ENCODE measurements around the gene PODN.

Gene PODN

DNA sequence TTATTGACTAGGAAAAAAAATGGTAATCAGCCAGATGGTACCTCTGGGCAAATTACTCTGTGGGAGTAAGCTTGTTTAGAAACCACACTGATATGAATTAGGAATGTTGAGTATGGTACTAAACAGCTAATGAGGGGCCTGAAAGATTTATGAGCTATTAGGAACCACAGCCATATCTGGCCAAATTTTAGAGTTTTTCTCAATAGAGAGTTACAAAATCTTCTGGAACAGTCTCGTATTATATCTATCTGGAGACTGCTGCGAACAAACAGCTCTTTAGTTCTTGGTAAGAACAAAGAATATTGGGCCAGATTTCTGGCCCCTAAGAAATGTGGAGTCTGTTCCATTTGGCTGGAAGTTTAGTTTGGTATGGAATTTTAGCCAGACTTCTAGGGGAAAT, 4.9 kb upstream of the PODN start:
- no peak for DNase-seq

DNA sequence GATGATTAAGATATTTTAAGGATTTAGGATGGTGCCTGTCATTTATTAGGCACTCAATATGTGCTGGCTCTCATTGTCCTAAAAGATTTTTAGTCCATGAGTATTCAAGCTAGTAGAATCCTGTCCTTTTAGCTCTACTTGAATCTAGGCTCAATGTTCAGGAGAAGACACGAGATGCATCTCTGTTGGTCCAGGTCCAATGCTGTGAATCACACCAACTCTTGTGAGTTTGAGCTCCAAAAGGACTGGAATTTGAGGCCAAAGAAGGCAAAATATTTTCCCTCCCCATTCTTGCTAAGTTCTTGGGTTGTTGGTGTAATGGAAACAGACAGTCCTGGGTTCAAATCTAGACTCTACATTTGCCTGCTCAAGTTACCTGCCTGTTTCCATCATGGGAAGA, 1.4 kb upstream of the PODN start:
- no peak for DNase-seq

DNA sequence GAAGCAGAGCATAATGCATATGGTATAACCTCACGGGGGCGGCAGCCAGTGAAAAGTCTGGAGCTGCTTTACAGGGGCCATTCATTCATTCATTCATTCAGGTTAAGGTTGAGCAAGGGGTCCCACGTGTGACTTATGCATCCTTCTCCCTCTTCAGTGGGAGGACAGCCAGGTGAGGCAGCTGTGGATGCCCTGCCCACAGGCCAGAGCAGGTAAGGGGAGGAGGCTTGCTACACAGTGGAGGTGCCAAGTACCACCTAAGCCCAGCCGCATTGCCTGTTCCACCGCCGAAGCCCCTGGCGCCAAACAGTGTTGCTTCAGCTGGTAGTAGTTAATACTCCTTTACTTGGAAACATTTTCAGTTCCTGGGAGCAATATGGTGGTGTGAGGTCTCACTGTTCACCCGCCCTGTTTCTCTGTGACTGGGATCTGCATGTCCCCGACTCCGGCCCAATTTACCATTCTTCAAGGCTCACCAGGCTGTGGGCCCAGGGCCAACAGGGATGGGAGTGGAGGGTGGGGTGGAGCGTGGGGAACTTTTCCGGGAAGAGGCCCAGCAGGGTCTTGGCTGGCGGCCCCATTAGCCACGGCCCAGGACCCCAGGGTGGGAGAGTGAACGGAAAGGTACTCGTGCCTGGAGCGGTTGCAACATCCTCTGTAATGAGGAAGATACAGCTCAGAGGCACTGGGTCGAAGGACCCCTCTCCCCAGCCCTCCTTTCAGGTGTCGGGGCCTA, 722 bp upstream of the PODN start:
- DNase-seq, result no peak

DNA sequence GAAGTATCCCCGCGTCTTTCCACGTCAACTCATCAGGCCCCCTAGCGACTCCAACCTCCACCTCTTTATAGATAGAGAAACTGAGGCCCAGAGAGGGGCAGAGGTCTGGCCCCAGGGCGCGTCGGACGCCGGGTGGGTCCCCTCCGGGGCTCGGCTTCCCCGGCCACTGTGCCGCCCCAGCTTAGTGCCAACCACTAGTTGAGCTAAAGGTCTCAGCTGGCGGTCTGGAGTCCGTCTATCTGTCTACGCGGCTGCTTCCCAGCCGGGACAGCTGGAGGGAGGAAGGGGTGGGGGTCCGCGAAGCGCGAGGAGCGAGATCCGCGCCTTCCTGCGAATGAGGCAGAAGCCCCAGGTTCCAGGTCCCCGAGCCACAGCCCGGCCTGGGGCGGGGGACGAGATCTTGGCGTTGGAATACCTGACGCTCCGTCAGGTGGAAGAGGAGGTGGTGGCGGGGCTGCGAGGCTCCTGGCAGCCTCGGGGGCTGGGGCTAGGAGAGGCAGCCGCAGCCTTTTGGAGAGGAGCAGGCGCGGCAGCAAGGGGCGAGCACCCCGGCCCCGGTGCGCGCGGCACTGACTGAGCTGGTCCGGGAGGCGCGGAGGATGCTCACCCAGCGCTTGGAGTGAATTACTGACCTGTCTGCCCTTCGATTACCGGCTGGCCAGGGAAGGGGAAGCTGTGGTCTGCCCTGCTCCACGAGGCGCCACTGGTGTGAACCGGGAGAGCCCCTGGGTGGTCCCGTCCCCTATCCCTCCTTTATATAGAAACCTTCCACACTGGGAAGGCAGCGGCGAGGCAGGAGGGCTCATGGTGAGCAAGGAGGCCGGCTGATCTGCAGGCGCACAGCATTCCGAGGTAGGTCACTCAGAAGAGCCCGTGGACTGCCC, 937 bp downstream of the PODN start:
- no peak for DNase-seq

DNA sequence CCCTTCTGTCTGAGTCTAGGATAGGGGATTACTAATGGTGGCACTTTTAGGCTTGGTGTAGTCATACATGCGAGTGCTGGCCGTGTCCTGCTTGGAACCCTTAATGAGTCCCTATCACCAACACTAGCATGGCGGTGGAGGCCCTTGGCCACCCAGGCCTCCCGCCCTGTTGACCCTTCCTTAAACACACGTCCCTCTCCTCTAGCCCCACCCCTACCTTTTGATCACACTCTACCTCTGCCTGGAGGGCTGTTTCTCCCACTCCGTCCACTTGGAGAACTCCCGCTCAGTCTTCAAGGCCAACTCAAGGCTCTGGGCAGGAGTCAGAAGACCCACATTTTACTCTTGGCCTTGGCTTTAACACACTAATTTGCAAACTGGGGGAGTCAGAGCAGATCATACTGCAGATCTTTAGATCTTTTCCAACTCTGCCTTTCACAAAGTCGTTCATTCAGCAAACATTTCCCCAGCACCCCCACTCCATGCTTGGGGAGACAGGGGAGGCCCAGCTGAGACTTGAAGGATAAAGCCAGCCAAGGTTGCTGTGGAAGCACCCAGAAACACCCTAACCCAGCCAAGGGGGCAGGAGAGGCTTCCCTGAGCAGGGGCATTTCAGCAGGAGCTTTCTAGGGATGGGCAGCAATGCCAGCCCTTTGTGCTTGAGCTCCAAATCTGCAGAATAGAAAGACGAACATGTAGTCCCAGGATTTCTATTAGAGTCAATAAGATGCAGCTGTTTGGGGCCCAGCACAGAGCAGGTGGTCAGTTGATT, 1.9 kb downstream of the PODN start:
- DNase-seq, result no peak

DNA sequence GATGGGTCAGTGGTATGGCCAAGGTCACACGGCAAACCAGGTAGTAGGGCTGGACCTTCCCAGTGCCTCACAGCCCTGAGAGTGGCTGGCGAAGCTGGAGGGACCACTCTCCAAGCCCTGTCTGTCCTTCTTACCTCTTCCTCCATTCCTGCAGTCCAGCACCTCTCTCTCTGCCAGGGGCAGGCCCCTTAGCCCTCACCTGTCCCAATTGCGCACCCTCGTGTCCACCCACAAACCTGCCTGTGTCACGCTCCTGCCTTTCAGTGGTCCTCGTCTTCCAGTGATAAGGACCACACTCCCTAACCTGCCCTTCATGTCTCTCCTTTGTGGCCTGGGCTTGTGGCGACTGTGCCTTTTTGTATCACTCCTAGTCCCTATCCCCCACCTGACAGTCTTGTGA, 3.4 kb downstream of the PODN start:
- no peak for DNase-seq

DNA sequence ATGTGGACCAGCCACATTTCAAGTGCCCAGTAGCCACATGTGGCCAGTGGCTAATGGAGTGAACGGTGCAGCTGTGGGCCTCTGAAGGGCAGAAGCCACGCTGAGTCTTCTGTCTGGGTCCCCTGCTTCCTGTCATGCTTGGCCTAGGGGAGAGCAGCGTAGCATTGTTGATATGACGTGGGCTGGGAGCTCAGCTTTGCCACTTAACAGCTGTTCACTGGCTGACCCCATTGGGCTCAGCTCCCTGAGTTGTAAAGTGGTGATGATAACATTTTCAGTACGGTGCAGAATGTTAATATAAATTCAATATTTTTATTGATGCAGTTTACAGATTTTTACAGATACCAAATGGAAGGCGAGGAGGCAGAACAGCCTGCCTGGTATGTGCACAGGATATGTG, 4.5 kb downstream of the PODN start:
- no peak for DNase-seq

DNA sequence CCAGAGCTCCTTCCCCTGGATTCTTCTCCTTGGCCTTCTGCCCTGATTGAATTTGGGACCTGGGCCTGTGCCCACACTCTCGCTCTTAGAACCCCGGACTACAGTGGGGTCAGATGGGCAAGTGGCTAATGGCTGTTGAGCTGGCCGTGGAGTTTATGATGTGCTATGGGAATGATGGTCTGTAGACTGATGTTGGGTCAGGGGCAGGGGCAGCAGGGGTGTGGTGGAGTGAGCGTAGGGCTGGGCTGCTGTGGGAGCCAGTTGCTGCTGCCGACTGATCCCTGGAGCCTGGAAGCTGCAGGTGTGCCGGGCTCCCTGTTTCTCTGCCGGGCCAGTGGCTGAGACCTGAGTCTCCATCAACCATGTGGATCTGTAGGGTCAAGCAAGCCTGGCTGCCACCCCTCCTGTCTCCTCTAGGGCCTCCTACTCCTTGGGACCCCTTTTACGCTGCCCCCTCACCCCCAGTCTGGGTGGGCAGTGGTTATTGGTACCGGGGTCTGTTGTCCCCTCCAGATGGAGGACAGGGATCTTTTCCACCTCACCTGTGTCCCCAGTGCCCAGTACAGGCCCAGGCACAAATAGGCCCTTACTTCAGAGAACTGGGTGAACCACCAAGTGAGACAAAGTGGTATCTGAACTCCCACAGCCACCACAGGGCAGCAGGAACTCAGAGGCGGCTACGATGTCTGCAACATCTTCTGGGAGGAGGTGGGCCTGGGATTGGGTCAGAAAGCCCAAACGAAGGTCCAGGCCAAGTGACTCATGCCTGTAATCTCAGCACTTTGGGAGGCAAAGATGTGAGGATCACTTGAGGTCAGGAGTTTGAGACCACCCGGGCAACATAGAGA, 5.1 kb downstream of the PODN start:
- peak; percentile 57 for DNase-seq

DNA sequence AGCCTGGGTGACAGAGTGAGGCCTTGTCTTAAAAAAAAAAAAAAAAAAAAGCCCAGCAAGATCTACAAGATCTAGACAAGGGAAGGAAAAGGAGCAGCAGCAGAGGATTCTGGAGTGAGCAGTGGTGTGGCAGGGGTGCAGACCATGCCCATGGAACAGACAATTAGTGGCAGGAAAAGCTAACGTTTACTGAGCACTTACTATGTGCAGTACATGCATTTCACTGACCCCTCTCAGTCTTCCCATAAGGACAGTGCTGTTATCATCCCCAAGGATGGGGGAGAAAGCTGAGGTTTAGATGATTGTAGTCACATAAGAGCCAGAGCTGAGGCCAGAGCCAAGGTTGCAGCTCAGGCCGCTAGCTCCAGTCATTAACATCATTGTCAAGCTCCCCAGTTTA, 5.9 kb downstream of the PODN start:
- no peak for DNase-seq

DNA sequence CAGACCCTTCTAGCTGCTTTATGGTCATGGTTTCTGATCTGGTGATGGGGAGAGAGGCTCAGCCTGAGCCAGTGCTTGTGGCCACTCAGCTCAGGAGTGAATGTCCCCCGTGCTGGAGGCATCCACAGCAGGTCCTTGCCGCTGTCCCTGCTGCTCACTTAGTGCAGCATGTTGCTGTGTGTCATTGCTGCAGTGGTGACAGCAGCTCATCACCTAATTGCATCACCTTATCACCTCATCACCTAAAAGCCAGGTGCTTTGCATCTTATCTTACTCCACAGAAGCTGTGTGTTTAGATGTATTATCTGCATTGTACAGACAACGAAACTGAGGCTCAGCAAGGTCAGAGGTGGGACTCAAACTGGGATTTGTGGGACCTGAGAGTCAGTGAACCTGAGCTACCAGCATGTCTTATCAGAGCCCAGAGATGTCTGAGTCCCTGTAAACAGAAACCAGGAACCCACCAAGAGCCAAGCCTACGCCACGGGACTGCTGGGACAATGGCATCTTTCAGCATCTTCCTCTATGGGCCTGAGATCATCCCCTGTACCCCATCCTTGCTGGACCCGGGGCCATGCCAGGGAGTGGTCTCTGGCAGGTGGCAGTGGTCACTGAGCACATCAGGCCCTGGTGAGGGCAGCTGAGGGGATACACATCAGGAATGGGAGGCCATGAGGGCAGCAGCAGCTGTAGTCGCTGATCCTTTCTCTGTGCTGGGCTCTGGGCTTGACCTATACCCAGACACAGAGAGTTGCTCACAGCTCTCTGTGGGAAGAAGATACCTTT, 6.5 kb downstream of the PODN start:
- DNase-seq, result peak; percentile 56

DNA sequence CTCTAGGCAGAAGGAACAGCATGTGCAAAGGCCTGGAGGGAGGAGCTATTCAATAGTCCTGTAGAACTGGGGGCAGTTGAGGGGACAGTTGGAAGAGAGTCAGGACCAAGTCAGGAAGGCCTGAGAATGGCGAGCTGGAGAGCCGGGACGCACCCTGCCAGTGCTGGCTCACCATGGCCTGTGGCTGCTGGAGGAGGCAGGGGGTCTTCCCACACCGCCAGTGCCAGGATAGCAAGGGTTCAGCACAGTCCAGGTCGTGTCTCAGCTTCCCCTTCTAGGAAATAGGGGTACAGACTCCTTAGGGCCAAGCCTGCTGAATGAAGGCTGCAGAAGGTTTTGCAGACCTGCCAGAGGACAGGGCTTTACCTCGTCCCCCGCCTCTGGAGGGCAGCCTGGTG, 7.3 kb downstream of the PODN start:
- DNase-seq, result peak; percentile 27

DNA sequence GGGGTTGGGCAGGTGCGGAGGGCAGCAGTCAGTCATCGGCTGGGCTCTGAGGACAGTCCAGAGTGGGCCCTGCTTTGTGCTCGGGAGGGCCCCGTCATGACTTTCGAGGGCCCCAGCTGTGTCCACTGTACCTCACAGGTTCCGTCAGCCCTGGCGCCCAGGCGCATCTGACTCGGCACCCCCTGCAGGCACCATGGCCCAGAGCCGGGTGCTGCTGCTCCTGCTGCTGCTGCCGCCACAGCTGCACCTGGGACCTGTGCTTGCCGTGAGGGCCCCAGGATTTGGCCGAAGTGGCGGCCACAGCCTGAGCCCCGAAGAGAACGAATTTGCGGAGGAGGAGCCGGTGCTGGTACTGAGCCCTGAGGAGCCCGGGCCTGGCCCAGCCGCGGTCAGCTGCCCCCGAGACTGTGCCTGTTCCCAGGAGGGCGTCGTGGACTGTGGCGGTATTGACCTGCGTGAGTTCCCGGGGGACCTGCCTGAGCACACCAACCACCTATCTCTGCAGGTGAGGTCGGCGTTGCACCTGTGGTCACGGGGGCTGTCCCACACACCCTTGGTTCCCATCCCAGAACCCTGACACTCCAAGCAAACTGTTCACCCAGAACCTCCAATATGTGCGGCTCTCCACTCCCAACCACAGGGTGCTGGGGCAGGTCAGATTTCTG, 7.8 kb downstream of the PODN start:
- peak; percentile 61 for DNase-seq

DNA sequence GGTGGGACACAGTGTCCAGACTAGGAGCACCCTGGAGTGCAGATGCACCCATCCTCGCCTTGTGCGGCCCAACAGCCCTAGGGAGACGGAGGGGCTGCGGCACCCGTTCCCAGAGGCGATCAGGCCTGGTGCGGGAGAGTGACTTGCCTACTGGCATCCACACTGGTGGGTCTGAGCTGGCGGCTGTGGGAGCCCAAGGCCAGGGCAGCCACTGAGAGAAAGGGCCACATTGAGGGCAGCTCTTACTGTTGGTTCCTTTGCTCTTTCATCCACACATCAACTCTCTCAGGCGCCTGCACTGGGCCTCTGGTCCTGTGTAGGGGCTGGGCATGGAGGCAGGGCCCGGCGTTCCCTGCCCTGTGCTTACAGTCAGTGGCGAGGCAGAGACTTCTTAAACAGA, 8.6 kb downstream of the PODN start:
- peak; percentile 54 for DNase-seq

DNA sequence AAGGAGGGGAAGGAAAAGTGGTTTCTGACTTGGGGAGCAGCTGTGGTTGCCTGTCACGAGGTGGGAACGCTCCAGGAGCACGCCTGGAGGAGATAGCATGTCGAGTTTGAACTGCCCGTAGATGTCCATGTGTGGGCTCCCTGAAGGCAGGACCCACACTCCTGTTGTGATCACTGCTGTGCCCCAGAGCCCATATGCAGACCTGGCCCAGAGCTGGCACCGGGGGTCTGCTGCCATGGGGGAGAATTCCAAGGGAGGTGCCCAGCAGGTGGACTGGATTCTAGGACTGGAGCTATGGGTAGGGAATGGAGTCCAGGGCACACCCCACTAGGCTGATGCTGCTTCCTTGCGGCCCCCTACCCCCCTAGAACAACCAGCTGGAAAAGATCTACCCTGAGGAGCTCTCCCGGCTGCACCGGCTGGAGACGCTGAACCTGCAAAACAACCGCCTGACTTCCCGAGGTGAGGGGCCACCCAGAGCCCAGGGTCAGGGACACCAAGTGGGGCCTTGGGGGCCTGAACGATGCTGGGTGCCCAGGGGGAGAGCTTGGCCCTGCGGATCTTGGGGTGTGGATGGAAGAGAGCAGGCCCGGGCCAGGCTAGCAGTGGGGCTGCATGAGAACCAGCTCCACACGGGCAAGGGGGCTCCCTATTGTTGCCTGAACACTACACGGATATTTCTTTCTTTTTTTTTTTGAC, 9.3 kb downstream of the PODN start:
- DNase-seq, result peak; percentile 48

DNA sequence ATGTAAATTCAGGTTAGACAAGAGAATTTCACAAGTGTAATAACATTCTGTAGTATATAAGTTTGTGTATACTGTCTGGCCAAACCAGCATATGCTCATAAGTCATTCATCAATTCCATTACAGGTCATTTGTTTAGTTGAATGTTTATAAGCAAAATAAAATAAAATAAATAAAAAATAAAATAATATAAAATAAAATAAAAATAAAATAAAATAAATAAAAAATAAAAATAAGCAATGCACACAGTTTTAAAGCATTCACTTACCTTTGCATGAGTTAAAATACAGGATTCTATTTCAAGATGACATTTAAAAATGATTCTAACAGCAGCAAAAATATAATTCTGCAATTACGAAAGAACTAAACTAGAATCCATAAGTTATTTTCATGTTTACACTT, 9.9 kb downstream of the PODN start:
- DNase-seq, result no peak

DNA sequence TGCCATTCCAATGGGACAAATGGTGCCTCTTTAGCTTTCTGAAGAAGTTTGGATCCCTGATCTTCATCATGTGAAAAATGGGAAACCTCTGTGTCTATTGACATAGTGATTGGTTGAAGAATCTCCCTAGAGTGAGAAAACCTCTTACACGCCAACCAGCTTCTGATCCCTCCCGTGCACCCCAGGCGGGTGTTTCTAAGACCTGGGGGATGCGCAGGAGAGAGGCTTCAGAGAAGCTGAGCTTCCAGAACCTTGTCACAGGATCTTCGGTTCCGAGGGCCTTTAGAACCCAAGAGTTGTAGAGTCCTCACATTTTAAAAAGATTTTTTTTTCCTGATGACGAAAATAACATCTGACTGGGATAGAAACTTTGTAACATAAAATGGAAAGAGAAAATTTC, 11.3 kb downstream of the PODN start:
- no peak for DNase-seq

DNA sequence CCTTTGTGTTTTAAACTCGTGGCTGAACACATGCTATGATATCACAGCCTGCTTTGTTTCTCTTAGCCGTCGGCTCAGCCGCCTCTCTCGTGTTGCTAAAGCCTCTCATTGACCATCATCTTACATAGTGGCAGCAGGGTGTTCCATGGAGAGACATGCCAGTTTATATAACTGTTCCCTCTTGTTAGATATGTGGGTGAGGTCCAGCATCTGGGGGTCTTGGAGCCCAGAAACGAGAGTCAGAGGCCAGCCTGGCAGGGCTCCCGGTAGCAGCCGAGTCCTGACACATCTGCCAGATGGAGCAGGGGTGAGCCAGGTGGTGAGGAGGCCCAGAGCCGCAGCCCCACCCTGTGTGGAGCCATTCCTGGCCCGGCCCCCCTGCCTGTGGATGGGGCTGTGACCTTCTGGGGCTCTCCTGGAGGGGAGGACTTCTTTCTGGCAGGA, 11.9 kb downstream of the PODN start:
- no peak for DNase-seq

DNA sequence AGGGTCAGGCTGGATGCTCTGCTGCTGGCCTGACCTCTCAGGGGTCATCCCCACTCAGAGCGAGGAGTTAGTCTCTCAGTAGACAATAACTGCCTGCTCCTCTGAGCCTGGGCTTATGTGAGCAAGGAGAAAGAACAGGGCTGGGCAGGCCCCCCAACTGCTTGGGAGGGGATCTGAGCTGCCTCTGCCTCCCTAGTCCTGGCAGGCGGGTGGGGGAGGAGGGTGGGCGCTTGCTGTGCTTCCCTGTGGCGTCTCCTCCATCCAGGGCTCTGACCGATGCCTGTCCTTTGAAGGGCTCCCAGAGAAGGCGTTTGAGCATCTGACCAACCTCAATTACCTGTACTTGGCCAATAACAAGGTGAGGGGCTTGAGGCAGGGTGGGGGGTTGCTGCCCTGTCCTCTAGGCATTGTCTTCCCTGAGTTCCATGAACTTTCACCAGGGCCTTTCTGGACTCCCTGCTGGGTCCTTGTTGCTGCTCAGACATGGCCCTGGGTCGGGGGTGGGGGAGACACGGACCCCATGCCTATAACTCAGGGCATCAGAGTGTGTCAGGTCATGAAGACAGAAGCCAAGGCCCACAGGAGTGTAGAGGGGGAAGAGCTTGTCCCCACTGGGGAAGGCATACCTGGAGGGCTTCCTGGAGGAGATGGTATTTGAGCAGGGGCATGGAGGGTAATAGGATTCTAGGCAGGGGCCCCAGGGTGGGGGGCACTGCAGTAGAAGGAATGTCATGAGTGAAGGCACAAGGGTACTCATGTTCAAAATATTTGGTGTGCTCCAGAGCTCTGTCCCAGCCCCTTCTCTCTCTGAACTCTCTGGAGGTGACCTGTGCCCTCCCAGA, 12.5 kb downstream of the PODN start:
- DNase-seq, result peak; percentile 51

DNA sequence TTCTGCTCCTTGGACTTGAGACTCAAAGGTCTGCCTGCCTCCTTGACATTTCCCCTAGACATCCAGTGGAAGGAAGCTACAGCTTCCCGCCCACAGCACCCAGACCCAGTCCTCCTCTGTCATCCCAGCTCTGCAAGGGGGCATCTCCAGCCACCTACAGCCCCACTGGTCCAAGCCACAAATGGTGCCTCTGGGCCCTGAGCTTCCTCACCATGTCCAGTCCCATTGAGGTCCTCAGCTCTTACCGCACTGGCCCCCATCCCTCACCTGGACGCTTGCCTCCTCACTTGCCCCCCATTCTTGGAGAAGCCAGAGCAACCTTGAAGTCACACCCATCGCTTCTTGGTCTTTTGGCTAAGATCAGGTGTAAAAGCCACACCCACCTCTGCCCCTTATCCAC, 13.2 kb downstream of the PODN start:
- peak; percentile 34 for DNase-seq

DNA sequence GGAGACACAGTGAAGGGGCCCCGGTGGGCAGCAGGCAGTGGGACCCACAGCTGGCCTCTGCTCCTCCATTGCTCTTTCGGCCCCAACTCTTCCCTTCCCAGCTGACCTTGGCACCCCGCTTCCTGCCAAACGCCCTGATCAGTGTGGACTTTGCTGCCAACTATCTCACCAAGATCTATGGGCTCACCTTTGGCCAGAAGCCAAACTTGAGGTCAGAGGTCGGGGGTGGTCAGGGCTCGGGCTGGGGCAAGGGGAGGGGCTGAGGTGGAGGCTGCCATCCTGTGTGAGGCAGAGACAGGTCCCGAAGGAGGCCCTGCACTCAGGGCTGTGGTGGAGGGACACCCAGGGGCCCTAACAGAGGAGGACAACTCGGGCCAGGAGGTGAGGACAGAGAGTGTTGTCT, 13.7 kb downstream of the PODN start:
- DNase-seq, result peak; percentile 50
